CMK (cell line): ENCODE data around the gene MON1A.
"Not testable (repeated sequence)": the region's sequence is repeated elsewhere in the genome, so short reads cannot be mapped to it uniquely, and the experiment has no call there.

ENCODE experiments used
- DNase-seq: peaks from one replicate; pipeline ENCODE4 v3.0.0-alpha.2; 2010; ENCODE audit warnings: low read depth

Gene MON1A

DNA sequence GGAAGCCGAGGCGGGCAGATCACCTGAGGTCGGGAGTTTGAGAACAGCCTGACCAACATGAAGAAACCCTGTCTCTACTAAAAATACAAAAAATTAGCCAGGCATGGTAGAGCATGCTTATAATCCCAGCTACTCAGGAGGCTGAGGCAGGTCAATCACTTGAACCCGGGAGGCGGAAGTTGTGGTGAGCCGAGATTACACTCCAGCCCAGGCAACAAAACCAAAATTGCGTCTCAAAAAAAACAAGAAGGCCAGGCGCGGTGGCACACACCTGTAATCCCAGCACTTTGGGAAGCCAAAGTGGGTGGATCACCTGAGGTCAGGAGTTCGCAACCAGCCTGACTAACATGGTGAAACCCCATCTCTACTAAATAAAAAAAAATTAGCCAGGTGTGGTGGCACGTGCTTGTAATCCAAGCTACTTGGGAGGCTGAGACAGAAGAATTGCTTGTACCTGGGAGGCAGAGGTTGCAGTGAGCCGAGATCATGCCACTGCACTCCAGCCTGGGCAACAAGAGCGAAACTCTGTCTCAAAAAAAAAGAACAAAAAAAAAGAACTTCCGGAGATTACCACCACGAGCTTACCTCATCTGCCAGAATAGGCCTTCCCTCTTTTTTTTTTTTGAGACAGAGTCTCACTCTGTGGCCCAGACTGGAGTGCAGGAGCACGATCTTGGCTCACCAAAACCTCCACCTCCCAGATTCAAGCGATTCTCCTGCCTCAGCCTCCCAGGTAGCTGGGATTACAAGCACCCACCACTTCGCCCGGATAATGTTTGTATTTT lies 11.6 kb downstream of the MON1A start:
- DNase-seq, result not testable (repeated sequence)

DNA sequence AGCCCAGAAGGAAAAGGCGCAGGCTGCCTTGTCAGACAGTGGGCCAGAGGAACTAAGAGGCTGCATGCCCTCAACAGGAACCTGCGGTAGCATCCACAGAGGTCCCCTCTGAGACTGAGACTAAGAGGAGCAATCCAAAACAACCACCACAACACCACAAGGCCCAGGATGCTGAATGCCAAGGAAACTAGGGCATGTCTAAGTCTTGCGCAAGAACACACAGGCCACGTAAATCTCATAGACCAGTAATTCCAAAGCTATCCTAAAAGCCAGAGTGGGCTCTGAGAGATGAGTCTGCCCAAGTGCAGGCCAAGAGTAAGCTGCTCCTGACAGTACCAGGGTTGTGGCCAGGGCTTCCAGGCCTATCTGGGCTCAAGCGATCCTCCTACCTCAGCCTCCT lies 12.9 kb downstream of the MON1A start:
- no peak for DNase-seq

DNA sequence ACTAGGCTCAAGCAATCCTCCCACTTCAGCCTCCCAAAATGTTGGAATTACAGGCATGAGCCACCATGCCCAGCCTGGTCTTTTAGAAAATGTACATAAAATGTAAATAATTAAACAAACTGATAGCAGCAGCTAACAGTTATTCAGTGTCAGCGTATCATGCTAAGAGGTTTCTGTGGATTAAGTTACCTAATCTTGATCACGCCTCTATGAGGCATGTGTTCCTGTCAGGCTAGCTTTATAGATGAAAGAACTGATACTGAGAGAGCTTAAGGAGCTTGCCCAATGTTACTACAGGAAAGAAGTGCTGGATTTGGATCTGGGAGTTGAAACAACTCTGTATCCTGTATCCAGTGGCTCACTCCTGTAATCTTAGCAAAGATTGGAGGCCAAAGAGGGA lies 14.7 kb downstream of the MON1A start:
- DNase-seq, result no peak

DNA sequence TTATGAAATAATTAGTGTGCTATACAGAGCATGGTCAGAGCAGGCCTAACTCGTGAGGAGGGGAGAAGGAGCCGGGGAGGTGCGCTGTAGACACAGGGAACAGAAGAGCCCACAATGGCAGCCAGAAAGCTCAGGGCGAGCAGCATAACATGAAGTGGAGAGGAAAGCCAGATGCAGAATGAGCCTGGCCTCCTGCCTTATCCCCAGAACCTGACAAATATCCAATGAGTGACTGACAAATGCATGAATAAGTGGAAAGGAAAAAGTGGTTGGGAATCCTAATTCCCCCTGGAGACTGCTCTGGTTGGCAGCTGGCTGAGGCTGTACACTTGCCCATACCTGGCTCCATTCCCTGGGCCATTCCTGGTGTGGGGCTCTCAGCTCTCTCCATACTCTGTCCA lies 16.7 kb downstream of the MON1A start:
- no peak for DNase-seq

DNA sequence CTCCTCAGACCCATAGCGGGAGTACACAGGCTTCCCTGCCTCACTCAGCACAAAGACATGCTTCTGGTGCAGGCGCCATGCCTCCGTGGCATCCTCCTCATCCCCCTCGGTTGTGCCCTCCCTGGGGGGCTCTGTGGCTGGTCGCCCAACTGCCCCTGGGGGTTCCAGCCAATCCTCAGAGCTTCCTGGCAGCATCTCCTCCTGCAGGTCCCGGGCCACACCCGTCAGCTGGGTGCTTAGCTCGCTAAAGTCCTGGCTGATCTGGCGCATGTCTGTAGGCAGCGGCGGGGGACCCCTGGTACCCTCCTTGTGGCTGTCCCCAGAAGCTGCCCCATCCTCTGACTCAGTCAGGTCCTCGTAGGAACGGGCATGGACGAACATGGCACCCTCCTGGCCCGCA lies 18.0 kb downstream of the MON1A start:
- DNase-seq, result no peak

DNA sequence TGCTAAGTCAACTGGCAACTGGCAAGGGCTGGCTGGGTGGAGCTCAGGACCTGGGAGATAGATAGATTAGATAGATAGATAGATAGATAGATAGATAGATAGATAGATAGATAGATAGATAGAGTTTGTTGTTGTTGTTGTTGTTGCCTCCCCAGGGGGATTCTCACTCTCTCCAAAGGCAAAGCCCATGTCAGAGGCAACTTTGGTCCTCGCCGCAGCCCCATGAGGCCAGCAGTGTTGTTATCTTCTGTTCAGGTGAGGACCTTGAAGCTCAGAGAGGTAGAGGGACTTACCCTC lies 18.5 kb downstream of the MON1A start:
- no peak for DNase-seq

DNA sequence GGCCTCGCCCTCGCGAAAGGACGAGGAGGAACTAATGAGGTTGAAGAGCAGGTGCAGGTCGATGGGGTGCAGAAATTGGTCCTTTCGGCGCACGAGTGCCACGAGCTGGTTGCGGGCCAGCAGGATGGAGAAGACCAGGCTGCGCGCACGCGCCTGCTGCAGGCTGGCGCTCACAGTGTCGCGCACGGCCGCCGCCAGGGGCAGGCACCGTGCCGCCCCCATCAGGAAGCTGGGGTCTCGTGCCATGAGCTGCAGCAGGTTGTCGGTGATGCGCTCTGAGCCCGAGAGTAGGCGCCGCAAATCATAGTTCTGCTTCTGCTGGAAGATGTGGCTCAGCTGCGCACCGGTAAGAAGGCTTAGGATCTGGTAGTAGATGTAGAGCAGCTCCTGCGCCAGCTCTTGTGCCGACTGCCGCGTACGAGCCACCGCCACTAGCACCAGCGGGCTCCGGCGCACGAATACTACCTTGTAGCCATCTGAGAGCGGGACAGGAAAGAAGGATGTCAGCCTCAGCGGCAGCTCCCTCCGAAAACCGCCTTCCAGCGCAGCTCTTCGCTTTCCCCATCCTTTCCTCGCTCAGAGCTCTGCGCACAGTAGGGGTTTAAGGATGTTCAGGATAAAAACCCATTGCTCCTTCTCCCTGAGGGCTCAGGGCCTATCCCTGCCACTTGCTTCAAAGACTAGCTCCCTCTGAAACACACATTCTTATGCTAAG lies 19.0 kb downstream of the MON1A start:
- DNase-seq, result no peak

DNA sequence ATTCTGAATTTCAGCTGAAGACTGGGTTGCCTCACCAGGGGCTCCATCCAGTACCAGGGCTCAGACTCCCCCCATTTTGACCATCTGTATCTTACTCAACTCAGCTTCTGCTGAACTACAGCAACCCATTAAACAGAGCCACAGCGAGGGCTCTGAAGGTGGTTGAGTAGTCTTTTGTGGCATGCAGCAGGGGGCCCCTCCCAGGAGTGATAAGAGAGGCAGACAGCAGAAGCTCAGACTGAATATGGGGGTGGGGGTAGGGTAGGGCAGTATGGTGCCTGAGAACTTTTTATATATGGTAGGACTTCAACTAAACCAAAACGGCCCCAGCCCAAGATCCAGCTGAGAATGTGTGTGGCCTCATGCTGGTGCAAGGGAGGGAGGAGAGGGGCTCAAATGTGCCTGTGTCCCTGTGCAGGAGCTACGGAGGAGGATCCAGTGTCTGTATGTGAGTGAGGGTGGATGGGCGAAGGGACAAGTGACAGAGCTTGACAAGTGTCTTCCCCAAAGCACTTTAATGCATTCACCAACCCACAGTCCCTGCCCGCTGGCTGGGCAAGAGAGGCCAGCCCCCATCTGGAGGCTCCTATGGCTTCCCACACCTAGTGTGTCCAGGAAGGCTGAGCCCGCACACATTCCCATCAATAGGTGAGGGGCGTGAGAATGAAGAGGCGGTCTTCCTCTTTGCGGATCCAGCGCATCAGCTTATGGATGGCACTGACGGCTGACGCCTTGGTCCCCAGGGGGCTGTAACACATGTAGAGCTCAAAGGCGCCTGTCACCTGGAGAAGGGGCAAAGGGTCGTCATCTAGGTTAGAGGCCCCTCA lies 21.0 kb downstream of the MON1A start:
- no peak for DNase-seq

DNA sequence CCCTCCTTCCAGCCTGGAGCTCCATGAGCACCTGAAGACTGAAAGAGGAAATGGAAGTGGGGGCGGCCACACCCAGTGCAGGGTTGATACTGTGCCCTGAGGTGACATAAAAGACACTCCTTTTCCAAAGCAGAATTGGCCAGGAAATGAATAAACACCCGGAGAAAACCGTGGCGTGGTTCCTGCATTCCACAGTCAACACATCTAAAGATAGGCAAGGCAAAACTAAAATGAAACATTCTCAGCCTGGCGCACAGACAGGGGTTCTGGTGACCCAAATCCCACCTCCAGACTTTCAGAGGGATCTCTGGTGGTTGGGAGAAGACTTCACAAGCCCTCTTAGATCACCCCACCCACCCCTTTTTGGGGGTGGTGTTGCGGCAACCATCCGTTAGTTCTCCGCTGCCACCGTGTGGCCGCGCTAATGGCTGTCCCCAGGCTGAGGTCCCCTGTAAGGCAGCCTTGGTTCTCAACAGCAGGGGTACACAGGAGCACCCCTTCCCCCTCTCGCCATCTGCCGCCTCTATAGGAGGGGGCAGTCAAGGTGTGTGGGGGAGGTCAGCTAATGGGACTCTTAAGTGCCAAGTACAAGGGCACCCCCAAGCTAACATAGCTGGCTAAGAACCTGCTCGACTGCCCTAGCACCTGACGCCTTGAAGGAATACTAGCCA lies 23.4 kb downstream of the MON1A start:
- DNase-seq, result no peak

DNA sequence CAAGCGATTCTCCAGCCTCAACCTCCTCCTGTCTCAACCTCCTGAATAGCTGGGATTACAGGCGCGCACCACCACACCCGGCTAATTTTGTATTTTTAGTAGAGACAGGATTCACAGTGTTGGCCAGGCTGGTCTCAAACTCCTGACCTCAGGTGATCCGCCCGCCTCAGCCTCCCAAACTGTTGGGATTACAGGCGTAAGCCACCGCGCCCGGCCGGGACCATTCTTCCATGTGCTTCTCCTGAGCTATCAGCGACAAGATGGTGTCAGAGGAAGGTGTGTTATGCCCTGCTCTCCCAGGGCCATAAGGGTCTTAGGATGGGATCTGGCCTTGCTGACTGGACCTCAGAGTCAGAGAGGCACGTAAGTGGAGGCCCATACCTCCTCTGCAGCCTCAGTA lies 25.2 kb downstream of the MON1A start:
- not testable (repeated sequence) for DNase-seq

DNA sequence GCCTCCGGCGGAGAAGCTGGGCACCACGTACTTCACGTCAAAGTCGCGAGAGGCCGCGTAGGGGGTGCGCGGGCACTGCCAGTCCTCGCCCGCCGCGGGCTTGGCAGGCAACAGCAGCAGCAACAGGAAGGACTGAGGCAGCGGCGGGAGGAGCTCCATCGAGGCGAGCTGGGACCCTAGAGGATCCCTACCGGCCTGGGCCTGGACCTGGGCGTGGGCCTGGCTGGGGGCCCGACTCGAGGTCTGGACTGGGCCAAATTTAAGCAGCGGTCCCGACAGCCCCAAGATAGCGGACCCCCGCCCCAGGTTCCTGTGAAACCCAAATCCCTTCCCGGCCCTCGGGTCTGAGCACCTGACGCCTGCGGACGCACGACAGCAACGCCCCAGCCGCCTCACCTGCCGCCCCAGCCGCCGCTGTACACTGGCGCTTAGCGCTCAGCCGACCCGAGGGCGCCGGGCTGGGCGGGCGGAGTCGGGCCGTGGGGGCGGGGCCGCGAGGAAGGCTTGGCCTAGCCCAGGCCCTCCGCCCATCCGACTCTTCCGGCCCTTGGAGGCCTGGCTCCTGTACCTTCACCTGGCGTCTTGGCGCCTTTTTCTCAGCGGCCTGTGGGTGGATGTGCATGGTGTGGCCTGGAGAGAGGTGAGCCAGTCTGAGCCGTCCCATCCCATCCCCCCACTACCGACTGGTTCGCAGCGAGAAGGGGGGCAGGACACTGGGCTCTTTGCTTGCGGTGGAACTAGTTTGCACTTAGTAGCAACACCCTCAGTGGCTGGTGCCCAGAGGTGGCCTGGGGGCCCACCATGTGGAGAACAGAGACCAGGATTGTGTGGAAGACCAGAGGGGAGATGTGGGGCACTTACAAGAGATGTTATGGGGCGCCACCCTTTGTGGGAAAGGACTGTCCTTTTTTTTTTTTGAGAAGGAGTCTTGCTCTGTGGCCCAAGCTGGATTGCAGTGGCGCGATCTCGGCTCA lies 25.9 kb downstream of the MON1A start, which contains the start of gene MST1R:
MST1R (minus strand) TSS at position 423 of the 974 bp plus-strand sequence; CDS start at position 159, 264 bp downstream.
- peak; percentile 63 for DNase-seq

DNA sequence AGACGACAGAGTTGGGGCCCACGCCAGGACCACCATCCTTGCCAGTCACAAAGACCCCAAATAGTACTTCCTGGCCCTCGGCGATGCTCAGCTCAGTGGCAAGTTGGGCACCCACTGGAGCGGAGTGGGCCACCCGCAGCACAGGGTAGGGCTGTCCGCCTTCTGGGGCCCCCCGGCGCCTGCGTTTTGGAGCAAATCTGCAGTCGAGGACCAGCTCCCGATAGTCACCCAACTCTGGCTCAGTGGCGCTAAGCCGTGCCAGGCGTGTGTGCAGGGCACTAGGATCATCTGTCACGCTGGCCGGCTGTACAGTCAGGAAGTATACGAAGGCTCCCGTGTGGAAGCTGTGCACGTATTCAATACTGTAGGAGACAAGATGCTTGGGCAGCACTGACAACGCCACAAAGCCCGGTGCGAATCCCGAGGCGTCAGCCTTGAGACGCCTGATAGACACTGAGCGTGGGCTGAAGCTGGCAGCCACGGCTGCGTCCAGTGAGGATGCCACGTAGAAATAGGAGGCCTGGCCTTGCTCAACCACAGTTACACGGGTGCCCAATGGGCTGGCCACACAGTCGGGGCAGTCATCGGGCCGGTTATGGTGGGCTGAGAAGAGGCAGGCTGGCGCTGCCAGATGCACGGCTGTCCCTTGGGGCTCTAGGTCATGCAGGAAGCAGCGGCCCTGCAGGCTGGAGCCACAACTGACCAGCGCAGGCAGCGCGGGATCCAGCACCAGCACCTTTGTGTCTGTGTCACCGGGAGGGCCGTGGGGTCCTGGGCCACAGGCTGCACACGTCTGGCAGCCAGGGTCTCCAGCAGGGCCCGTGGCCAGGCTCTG lies 26.9 kb downstream of the MON1A start:
- DNase-seq, result no peak

DNA sequence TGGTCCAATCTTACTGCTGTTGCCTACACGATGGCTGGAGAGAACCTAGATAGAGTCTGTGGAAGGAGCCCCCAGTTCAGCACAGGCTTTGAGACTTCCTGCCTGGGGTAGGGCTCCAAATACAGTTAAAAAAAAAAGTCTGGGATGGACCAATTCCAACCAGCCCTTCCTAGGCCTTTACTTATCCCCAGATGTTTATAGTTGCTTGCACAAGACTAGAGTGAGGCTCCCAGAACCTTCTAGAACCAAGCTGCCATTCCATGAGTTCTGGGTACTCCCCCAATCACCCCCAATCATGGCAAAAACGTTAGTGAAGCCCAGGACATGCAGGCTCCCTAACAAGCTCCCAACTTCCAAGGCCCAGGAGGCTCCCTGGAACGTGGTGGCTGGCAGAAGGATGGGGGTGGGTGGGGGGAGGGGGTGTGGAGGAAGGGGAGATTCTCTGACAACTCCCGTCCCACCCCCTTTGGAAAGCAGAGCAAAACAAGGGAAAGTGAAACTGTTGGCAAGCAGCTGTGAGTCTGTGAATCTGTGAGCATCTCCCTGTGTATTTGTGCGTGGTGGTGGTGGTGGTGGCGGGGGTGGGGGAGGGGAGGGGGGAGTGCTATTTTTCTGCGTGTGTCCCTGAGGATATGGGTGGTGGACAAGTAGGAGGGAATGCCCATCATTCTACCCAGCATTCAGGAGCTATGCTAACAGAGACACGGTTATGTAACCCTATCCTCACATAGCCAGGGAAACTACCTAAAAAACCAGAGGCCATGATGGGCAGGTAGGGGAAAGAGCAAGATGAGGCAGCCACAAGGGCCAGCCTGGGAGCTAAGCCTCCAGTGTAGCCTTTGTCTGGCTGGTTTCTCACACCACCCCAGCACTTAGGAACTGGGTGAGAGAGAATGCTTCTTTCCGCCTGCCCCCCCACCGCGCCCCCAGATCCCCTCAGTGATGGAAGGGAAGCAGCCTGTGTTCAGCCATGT lies 28.0 kb downstream of the MON1A start:
- DNase-seq, result no peak

DNA sequence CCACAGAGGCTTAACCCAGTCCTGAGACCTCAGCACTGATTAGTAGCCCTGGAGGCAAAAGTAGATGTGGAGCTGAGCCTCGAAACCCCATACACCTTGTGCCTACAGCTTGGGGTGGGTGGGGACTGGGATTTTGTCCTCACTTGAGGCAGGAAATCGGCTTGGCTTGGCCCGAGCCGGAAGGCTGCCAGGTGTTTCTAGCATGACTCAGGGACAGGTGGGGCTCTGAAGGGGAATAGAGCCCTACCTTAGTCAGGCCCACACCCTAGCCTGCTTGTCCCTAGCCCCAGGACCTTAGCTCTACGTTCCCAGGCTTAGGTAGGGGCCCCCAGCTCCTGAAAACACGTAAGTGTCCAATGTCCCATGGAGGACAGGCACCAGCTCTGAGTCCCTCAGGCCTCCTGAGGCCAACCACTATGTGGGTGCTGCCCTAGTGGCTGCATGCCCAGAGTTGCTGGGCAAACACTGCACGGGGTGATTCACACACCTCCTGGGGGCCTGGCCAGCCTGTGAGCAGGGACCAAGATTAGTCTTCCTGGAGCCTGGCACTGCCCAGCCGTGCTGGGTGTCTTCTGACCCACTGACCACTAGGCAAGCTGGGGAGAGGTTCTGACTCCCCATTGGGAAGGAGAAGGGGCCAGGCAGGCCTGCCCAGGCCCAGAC lies 29.0 kb downstream of the MON1A start:
- DNase-seq, result no peak

DNA sequence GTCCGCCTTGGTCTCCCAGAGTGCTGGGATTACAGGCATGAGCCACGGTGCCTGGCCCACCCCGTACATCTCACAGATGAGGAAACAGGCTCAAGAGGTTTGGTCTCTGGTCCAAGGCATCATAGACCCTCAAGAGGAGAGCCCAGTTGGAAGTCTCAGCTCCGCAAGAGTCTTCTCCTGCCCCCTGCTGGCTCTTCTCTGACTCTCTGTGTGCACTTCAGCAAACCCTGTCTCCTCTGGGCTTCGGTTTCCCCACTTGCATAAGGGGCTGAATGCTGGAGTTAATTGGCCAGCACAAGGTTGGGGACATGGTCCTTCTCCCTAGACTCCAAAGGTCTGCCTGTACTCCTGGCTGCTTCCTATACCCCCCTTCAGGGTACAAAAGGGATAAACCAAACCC lies 29.8 kb downstream of the MON1A start:
- no peak for DNase-seq

DNA sequence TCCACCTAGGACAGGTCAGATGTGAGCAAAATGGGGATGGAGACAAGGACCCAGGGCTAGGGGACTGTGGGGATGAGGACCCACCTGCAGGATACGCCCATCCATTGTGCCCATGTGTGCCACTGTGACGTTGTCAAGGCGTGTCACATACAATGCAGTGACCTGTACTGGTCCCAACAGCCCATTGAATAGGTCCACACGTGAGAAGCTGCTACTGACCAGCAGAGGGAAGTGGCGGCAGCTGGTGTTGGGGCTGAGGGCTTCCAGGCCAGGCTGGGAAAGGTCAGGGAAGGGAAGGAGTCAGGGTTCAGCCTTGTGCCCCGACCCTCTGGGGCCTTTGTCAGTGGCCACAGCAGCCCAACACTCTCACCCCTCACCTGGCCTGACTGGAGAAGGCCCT lies 30.6 kb downstream of the MON1A start:
- no peak for DNase-seq

DNA sequence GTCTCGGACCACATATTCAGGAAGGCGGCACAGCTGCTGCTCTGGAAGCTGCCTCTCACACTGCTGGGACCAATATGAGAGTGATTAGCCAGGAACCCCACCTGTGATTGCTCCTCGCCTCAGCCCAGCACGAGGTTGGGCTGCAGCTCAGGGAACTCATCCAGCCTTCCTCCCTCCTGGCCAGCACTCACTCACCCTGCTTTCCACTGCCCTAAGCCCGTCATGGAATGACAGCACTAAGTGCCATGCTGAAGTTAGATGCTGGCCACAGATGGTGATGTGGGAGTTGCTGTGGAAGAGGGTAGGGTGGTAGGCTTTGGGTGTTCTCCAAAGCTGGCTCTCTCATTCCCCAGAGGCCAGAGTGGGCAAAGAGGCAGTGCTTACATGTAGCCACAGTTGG lies 33.3 kb downstream of the MON1A start:
- no peak for DNase-seq

DNA sequence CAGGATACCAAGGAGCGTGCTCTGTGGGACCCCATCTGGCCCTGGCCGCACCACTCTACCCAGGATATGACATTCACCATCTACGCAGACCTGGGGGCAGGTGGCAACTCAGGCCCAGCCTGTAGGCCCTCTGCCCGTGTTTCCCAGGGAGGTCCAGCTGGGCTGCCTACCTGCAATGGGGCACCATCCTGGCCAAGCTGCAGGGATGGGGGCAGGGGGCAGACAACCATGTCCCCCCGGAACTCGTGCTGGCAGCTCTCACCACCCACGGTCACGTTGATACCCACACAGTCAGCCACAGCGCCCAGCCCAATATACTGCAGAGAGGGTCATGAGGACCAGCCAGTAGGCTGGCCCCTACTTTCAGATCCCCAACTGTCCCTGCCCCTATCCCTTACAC lies 33.8 kb downstream of the MON1A start:
- DNase-seq, result no peak
